ENCODE data around the gene GEN1. TPM values are rescaled to one million over a fixed set of nuclear protein-coding genes. Genes with fewer than 3 reads are reported as not detected.

Gene GEN1
- polyA plus RNA-seq, 1 donor from 2014 or later = 9.4 TPM

GRCh38 chr2:17747684-17748452 is 6.1 kb upstream of the GEN1 start:
- no peak overlapping the region for H3K27ac ChIP-seq (ENCODE audit: low read length)
- H3K9me2 ChIP-seq (ENCODE audit: insufficient read depth, low read length) = no peaks in the 10 kb centered on the region
- H3K9me3 ChIP-seq (ENCODE audit: low read length) = no peaks in the 10 kb centered on the region
- H3K27me3 ChIP-seq (ENCODE audit: insufficient read depth, low read depth, low read length) = no peaks in the 10 kb centered on the region
- H4K20me1 ChIP-seq (ENCODE audit: insufficient read depth) = no peaks in the 10 kb centered on the region
- H3K4me2 ChIP-seq (ENCODE audit: low read length) = peak overlapping the region; percentile 22
- H2AFZ ChIP-seq (ENCODE audit: low read depth, low read length) = no peak overlapping the region
- peaks cover 27% of the 10 kb centered on the region for H3K79me2 ChIP-seq (replicated peaks; ENCODE audit: insufficient read depth, low read length)
- TF ChIP-seq REST (IDR thresholded peaks at IDR 0.05; ENCODE audit: borderline replicate concordance) (no peak), RAD21 (conservative IDR thresholded peaks at IDR 0.05) (no peak), TAF1 (IDR thresholded peaks at IDR 0.05; ENCODE audit: low read depth) (no peak), MXI1 (conservative IDR thresholded peaks at IDR 0.05; ENCODE audit: poor library complexity, severe bottlenecking) (no peak), EZH2 (IDR thresholded peaks at IDR 0.05; ENCODE audit: borderline replicate concordance, insufficient read depth, low read length, poor library complexity, severe bottlenecking) (no peak), EP300 (conservative IDR thresholded peaks at IDR 0.05; ENCODE audit: poor library complexity, severe bottlenecking) (no peak), CTCF (IDR thresholded peaks at IDR 0.05; ENCODE audit: poor library complexity, severe bottlenecking) (no peak), POLR2AphosphoS5 (IDR thresholded peaks at IDR 0.05) (no peak), SMC3 (conservative IDR thresholded peaks at IDR 0.05; ENCODE audit: poor library complexity) (no peak)
- no peak overlapping the region for H3K4me3 ChIP-seq (ENCODE audit: low read length)
- no peaks in the 10 kb centered on the region for H3K36me3 ChIP-seq (ENCODE audit: insufficient read depth, low read length)
- no peaks in the 10 kb centered on the region for H3F3A ChIP-seq (ENCODE audit: insufficient read depth, low read length, poor library complexity, severe bottlenecking)
- H3K9ac ChIP-seq (ENCODE audit: low read length) = no peak overlapping the region

- Histone ChIP-seq H3K27ac (ENCODE audit: low read length) (peak overlapping the region; percentile 18), H3K4me2 (ENCODE audit: low read length) (peak overlapping the region; percentile 22)
- TF ChIP-seq MXI1 (conservative IDR thresholded peaks at IDR 0.05; ENCODE audit: poor library complexity, severe bottlenecking) = no peak
- peak; percentile 46 for TF ChIP-seq POLR2AphosphoS5 (IDR thresholded peaks at IDR 0.05)
Observed at GRCh38 chr2:17748745-17749144, 5.2 kb upstream of the GEN1 start.

More at GRCh38 chr2:17748745-17749144, 5.2 kb upstream of the GEN1 start:
- Histone ChIP-seq H3K9me2 (ENCODE audit: insufficient read depth, low read length) (no peaks in the 10 kb centered on the region), H3K9ac (ENCODE audit: low read length) (no peak overlapping the region), H3F3A (ENCODE audit: insufficient read depth, low read length, poor library complexity, severe bottlenecking) (no peaks in the 10 kb centered on the region), H3K79me2 (replicated peaks; ENCODE audit: insufficient read depth, low read length) (peaks cover 27% of the 10 kb centered on the region), H2AFZ (ENCODE audit: low read depth, low read length) (no peak overlapping the region), H3K4me3 (ENCODE audit: low read length) (peak overlapping the region; percentile 15), H3K9me3 (ENCODE audit: low read length) (no peaks in the 10 kb centered on the region), H3K27me3 (ENCODE audit: insufficient read depth, low read depth, low read length) (no peaks in the 10 kb centered on the region), H4K20me1 (ENCODE audit: insufficient read depth) (no peaks in the 10 kb centered on the region), H3K36me3 (ENCODE audit: insufficient read depth, low read length) (no peaks in the 10 kb centered on the region)

Measured in neural cell (in vitro differentiated cells).